GM19035 (cell line): ENCODE measurements around the gene HMGN1.

Experiments used
- ATAC-seq: cut with Tn5 transposase; IDR thresholded peaks from one replicate; pipeline ENCODE4 v1.9.1; 2021; ENCODE audit not compliant: unreplicated experiment

Gene HMGN1

GRCh38 chr21:39336457-39337008, 12.4 kb downstream of the HMGN1 start:
- no peak for ATAC-seq

GRCh38 chr21:39334611-39335010, 14.3 kb downstream of the HMGN1 start:
- ATAC-seq = no peak

DNA sequence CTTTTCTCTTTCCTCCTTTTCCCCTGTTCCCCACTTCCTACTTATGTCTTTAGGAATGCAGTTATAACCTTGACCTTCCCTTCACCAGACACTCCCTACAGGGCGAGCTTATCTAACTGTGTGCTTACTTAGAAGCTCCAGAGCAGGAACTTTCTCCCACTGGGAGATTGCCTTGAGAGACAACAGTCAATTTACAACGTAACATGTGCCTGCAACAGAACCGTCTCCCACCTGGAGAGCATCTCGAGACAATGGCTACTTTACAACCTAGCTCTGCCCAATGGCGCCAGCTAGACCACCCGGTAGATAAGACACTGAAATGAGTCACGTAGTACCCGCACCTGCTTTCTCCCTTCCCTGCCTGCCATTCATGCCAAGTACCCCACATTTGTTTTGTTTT, 16.7 kb downstream of the HMGN1 start:
- ATAC-seq = no peak

DNA sequence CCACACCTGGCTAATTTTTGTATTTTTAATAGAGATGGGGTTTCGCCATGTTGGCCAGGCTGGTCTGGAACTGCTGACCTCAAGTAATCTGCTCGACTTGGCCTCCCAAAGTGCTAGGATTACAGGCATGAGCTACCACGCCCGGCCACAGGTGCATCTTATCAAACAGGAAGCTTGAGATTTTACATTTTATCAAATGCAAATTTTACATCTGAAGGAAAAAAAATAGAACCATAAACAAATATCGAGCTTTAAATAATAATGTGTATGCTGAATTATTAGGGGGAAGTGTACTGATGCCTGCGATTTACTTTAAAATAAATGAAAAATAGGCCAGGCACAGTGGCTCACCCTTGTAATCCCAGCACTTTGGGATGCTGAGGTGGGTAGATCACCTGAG, 18.9 kb downstream of the HMGN1 start:
- no peak for ATAC-seq

DNA sequence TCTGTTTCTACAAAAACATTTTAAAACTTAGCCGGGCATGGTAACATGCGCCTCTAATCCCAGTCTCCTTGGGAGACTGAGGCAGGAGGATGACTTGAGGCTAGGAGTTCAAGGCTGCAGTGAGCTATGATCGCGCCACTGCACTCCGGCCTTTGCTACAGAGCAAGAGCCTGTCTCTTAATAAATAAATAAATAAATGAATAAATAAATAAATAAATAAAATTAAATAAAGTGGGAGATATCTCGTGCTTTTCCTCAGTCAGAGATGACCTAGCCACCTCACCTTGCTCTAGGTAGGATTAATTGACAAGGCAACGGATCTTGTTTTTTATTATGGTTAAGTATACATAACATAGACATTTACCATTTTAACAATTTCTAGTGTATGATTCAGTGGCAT, 21.2 kb downstream of the HMGN1 start:
- no peak for ATAC-seq

- ATAC-seq = no peak
Measured at GRCh38 chr21:39326607-39327307, 22.1 kb downstream of the HMGN1 start.

GRCh38 chr21:39325458-39325857, 23.4 kb downstream of the HMGN1 start:
- no peak for ATAC-seq

GRCh38 chr21:39321424-39321823, 27.5 kb downstream of the HMGN1 start:
- no peak for ATAC-seq

GRCh38 chr21:39319814-39320332, 29.0 kb downstream of the HMGN1 start:
- no peak for ATAC-seq

DNA sequence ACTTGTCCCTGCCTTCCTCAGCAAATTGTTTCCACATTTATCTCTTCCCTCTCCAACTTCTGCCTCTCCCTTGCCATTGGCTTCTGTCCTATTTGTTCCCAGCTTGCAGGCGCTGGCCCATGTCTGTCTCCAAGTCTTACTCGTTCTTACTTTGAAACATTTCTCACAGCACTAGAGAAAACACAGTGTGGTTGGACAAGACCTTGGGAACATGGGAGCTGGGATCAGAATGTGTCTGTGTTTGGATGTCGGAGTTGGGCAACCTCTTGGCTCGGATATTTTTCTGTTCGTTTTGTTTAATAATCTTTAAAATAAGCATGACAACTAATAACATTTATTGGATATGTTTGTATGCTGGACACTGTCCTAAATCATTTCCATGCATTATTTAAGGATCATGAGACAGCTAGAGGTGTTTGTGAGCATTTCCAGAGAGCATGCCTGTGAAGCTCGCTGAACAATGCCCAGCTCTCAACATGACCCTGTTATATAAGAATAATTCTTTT, 29.6 kb downstream of the HMGN1 start:
- ATAC-seq = no peak

DNA sequence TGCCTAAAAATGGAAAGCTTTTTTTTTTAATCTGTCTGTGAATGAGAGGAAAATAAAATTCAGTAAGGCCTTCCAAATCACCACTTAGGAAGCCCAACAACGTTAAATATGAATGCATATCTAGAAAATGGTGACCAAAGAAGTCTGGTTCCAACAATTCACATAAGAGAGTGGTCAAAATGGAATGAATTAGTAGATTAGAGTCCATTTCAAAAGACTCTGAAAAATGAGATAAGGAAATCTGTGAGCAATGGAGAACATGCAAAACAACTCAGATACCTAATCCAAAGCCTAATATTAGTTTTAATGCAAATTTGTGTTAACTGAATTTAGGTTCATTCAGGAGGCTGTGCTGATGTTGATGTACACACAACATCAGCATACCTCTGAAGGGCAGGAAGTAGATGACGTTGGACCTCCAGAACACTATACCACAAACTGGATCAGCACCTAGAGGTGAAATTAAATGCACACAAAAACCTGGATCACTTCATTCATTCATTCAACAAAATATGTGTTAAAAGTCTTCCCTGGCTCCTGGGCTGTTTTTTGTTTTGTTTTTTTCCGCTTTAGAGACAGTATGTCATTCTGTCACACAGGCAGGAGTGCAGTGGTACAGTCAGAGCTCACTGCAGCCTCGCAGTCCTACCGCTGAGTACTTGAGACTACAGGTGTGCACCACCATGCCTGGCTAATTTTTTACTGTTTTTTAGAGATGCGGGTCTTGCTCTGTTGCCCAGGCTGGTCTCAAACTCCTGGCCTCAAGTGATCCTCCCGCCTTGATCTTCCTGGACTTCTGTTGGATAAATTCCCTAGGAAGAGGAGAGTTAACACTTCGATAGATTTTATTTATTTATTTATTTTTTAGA, 30.6 kb downstream of the HMGN1 start:
- no peak for ATAC-seq

DNA sequence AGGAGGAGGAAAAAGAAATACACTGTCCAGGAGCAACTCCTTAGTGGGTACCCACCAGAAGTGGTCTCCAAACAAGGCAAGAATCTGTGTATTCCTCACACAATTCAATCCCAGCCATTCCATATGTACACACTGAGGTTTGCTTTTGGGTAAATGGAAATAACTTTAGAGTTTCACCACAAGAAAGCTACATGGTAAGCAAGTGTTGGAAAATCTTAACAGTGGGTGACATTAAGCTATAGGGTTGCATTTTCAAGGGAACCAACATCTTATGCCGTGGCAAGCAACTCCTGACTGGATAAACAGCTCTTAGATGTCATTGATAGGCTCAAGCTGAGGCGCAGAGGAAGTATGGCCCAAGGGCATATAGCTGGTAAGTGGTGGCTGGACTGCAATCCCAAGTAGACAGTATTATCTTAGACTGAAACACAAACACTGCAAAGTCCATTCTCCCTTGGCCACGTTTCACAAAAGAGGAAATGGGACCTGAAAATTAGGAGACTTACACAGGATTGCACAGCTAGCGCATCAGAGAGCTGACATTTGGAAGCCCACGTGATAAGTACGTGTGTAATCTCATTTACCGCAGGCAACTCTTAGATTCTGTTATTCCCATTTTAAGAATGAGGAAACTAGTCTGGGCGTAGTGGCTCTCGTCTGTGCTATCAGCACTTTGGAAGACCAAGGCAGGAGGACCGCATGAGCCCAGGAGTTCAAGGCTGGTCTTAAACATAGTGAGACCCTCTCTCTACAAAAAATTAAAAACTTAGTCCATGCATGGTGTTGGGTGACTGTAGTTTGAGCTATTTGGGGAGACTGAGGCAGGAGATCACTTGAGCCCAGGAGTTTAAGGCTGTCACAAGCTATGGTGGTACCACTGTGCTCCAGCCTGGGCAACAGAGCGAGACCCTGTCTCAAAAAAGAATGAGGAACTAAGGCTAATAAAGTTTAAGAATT, 31.5 kb downstream of the HMGN1 start:
- ATAC-seq = no peak

- ATAC-seq = no peak
Measured at GRCh38 chr21:39316729-39317128, 32.2 kb downstream of the HMGN1 start.

GRCh38 chr21:39315603-39316445, 33.1 kb downstream of the HMGN1 start:
- ATAC-seq = no peak

- ATAC-seq = no peak
Measured at GRCh38 chr21:39314143-39315027, 34.5 kb downstream of the HMGN1 start.

- ATAC-seq = peak; percentile 54
Measured at GRCh38 chr21:39313571-39314142, 35.2 kb downstream of the HMGN1 start, which contains the start of gene BRWD1. Gene BRWD1 (minus strand): TSS chr21:39313632. CDS start chr21:39313491, 141 bp downstream.

DNA sequence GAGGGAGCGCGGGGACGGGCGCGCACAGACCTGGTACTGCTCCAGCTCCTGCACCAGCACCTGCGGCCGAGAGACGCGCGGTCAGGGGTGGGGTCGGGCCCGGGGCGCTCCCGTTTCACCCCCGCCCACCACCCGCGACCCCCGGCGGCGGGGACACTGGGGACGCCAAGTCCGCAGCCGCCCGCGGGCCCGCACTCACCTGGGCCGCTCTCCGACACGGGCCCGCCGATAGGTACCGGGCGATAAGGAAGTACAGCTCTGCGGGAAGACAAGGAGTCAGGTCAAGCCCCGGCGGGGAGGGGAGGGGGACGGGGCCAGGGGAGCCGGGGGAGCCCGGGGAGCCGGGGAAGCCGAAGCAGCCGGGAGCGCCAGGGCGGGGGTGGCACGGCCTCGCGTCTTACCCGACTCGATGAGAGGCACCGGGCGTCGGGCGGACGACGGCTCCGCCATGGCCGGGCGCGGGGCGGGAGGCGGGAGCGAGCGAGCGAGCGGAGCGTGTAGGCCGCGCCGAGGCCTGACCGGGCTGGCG, 35.8 kb downstream of the HMGN1 start:
- ATAC-seq = no peak
